GM18517 (cell line): ENCODE results near the gene C16orf87.

Source experiments
- ATAC-seq: cut with Tn5 transposase; IDR thresholded peaks from one replicate; pipeline ENCODE4 v1.9.1; 2021; ENCODE audit warnings: mild to moderate bottlenecking, moderate library complexity; ENCODE audit not compliant: unreplicated experiment

C16orf87 gene

GRCh38 chr16:46844771-46845170, 13.8 kb upstream of the C16orf87 start:
- no peak for ATAC-seq

- ATAC-seq = no peak
Observed at GRCh38 chr16:46843898-46844642, 13.1 kb upstream of the C16orf87 start.

- no peak for ATAC-seq
Observed at GRCh38 chr16:46842192-46842895, 11.4 kb upstream of the C16orf87 start.

DNA sequence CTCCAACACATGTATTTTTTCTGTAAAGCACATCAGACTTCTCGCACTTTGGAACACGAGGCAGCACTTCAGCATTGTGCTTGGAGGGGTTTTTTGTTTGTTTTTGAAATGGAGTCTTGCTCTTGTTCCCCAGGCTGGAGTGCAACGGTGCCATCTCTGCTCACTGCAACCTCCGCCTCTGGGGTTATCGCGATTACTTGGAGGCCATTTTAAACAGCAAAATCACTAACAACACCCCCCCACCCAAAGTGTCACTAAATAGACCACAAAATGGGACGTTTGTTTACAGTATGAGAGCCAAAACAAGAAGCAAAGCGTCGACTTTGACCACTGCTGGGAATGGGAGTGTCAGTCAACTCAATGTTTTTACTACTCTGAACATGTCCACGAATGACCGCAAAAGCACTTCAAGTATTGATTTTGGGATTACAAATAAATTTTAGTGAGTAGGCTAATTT, 9.0 kb upstream of the C16orf87 start:
- ATAC-seq = no peak

DNA sequence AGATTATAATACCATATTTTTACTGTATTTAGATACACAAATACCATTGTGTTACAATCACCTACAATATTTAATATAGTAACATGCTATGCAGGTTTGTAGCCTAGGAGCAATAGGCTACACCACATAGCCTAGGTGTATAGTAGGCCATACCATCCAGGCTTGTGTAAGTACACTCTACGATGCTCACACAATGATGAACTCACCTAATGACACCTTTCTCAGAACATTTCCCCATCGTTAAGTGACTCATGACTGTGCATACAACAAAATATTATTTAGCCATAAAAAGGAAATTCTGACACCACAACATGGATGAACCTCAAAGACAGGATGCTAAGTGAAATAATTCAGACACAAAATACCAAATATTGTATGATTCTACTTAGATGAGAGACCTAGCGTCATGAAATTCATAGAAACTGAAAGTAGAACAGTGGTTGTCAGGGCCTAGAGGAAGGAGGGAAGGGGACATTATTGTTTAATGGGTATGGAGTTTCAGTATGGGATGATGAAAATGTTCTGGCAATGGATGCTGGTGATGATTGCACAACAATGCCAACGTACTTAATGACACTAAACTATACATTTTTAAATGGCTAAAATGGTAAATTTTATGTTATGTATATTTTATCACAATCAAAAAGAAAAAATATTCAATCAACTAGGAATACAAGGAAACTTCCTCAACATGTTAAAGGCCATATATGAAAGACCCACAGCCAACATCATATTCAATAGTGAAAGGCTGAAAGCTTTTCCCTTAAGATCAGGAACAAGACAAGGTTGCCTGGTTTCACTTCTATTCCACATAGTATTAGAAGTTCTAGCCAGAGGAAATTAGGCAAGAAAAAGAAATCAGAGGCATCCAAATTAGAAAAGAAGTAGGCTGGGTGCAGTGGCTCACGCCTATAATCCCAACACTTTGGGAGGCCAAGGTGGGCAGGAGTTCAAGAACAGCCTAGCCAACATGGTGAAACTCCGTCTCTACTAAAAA, 5.9 kb upstream of the C16orf87 start:
- no peak for ATAC-seq

- no peak for ATAC-seq
Observed at GRCh38 chr16:46833460-46833800, 2.5 kb upstream of the C16orf87 start.

- no peak for ATAC-seq
Observed at GRCh38 chr16:46832757-46833459, 1.9 kb upstream of the C16orf87 start.

GRCh38 chr16:46830417-46830901, 521 bp downstream of the C16orf87 start:
- peak; percentile 18 for ATAC-seq

GRCh38 chr16:46828943-46829342, 2.0 kb downstream of the C16orf87 start:
- ATAC-seq = no peak

DNA sequence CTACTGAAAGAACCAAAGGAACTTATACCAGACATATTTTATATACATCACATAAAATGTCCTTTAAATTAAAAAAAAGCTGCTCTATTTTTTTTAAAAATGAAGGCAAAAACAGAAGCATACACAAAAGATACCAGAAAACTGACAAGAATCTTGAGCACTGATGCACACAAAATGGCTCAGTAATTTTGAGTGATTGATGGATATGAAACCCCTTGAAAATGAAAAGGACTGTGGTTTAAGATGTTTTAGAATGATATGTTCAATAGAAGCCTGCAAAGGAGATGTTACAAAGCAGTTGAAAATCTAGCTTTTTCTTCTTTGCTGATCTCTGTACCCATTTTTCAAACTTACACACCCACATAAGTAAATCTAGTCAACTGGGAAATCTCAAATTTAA, 2.7 kb downstream of the C16orf87 start:
- ATAC-seq = no peak

DNA sequence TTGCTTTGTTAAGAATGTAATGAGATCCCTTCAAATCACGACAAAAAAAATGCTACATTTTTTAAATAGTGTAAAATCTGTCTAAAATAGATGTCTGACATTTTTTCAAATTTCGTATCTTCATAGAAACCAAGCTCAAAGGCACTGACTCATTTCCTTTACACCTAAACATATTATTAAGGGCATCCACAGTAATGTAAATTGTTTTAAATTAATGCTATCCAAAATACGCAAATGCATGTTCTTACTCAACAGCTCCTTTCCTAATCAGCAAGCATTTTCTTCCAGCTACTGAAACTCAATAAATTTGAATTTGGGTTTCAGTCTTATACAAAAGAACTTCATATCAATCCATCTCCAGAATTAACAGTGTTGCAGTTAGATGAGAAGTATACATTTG, 4.3 kb downstream of the C16orf87 start:
- no peak for ATAC-seq

DNA sequence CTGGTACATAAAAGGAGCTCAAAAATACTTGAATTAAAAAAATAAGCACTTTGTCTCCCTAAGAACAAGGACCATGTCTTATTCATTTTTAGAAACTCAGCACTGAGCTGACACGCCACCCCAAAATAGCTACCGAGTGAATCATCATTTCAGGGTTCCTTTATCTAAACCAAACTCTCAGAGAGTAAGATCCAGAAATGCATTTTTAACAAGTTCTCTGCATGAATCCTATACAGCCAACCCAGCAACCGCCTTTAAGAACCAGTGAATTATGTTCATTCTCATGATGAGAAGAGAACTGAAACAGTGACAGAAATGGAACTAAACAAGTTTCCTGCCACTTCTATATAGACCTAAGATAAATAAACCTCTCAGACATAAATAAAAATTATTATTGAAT, 8.7 kb downstream of the C16orf87 start:
- ATAC-seq = peak; percentile 89

DNA sequence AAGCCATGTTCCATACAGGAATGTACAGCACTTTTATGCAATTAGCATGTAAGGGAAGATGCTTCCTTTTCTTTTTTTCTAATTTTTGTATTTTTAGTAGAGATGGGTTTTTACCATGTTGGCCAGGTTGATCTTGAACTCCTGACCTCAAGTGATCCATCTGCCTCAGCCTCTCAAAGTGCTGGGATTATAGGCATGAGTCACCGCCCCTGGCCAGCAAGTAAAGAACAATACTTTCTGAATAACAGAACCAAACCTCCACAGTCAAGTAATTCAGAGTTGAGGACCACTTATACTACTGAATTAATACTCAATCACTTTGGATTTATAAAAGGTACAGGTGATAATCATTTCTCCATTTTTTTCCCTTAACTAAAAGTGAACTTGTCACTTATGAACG, 13.0 kb downstream of the C16orf87 start:
- no peak for ATAC-seq

GRCh38 chr16:46814790-46815189, 16.2 kb downstream of the C16orf87 start:
- no peak for ATAC-seq

- no peak for ATAC-seq
Observed at GRCh38 chr16:46813611-46814010, 17.4 kb downstream of the C16orf87 start.

DNA sequence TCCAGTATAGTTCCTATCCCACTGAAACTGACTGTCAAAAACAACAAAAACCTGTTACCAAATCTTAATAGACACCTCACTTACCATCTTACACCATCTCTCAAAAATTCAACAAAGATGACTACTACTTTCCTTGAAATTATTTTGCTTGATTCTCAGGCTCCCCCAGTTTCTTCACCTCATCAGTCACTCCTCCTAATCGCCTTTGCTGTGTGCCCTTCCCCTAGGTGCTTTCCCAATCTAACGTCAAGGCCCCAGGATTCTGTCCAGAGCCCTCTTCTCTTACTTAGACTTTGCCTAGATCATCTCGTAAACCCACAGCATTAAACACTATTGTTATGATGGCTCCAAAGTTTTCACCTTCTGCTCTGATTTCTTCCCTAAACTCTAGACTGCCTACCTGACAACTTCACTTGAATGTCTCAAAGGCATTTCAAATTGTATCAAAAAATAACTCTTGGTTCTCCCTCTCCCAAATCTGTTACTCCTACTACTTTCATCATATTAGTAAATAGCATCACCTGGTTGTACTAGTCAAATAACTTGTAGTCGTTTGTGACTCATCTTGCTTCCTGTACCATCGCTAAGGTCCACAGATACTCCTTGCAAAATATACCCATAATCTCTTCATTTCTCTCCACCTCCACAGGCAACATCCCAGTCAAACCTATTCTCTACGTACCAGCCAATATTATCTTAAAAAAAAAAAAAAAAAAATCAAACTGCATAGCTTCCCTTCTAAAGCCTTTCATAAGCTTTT, 18.0 kb downstream of the C16orf87 start:
- no peak for ATAC-seq

GRCh38 chr16:46811682-46812081, 19.3 kb downstream of the C16orf87 start:
- ATAC-seq = no peak

DNA sequence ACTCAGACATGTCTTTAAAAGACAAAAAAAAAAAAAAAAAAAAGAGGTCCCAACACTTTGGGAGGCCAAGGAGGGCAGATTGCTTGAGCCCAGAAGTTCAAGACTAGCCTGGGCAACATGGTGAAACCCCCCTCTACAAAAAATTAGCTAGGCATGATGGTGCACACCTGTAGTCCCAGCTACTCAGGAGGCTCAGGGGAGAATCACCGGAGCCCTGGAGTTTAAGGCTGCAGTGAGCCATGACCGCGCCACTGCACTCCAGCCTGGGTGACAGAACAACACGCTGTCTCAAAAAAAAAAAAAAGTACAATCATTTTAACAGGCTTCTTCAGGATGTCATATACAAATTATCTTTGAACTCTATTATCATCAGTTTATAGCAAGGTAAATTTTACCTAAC, 22.0 kb downstream of the C16orf87 start:
- ATAC-seq = no peak

- ATAC-seq = no peak
Observed at GRCh38 chr16:46807336-46807735, 23.6 kb downstream of the C16orf87 start.

DNA sequence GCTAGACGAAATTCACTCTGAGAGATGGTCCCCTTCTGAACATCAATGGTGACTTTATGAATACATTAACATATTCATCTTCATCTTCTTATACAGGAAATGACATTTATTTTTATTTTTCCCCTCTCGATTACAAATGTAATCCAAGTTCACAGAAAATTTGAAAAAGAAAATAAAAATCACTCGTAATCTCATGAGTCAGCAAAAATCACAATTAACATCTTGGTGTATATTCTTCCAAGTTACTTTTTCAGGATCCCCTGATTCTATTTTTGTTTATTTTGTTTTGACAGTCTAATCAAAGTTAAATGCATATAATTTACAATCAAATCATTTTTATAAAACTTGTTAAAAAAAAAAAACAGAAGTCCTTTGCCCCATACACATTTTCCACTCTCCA, 27.6 kb downstream of the C16orf87 start:
- no peak for ATAC-seq
